AG04450 (cell line): ENCODE measurements around the gene SLC24A3. TPM values are rescaled to one million over a fixed set of nuclear protein-coding genes. Genes with fewer than 3 reads are reported as not detected.
A peak's percentile ranks its signal among the peaks of the same experiment; 100 is the strongest.

Experiments
- CTCF ChIA-PET: fragments of 300-600, 350-600 bp; formaldehyde crosslinking; extraction: SDS; loops from one replicate; lab custom pipeline; 2022; ENCODE audit warnings: antibody characterized with exemption, inconsistent platforms; lab: Charles Lee
- POLR2A ChIA-PET: fragments of 350-600 bp; formaldehyde crosslinking; extraction: SDS; loops from one replicate; lab custom pipeline; 2021; ENCODE audit warnings: antibody characterized with exemption, inconsistent platforms; lab: Yijun Ruan, JAX
- DNase-seq: peaks from one replicate; pipeline ENCODE4 v3.0.0-alpha.2; 2011; ENCODE audit warnings: low read depth, low spot score
- H3K27ac ChIP-seq: one replicate; pipeline ENCODE4 v1.5.1; 2012; ENCODE audit warnings: low read depth, low read length, control low read depth
- H3K27me3 ChIP-seq: one replicate; pipeline ENCODE4 v1.6.0; 2012; ENCODE audit warnings: low read length; ENCODE audit not compliant: control insufficient read depth, insufficient read depth
- H3K4me3 ChIP-seq: 2 replicates; pipeline ENCODE4 v1.5.1; 2011; ENCODE audit warnings: mild to moderate bottlenecking, low read depth, low read length, control low read depth
- H3K9me3 ChIP-seq: 2 replicates; pipeline ENCODE4 v1.5.1; 2012; ENCODE audit warnings: low read length; ENCODE audit not compliant: control insufficient read depth, insufficient read depth
- CTCF ChIP-seq: IDR thresholded peaks from 2 replicates; pipeline ENCODE4 v1.5.1; 2011; ENCODE audit warnings: low read depth, low read length, control low read depth, inconsistent platforms
- polyA plus RNA-seq: library from polyadenylated mRNA; depleted of rRNA; stranded (reverse); fragments of >200 nt; gene quantifications from 2 replicates; pipeline ENCODE4 v1.2.3, GENCODE V29; 2011

Gene SLC24A3
- polyA plus RNA-seq, 1 experiment, result not detected

DNA sequence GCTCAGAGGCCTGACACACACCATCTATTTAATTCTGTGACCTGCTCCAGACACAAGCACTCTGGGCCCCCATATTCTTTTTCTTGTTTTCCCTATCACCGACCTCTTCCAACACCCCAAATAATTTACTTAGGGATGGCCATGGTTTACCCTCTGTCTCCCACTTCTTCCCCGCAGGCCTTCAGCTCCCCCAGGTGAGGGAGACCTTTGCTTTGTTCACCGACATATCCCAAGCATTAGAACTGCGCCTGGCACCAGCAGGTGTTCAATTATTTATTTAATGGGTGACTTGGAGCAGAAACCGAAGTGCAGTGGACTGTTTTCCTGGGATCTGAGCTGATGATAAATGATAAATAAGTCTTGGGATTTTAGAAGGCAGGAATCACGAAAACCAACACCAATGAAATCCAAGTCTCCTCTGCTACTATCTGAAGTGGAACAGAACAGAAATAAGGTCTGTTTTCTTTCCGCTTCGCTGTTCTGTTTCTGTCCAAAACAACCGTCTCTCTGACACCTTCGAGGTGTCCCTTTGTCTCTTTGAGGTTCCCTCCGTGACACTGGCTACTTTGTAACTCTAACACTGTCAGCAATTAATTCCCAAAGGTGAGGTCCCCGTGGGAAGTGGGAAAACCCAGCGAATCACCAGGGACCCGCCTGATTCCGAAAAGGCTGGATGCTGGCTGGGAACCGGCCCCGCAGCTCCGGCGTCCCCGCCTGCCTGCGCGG lies 544.5 kb downstream of the SLC24A3 start:
- CTCF ChIA-PET, result interaction anchor here (1.1 kb wide), 1 partner anchor 64 kb away, joined by 3 read pairs; no protein-coding TSS in a partner anchor
- POLR2A ChIA-PET, result interaction anchor here (0.6 to 1.2 kb wide), 3 partner anchors 16 to 281 kb away, joined by 3 to 5 read pairs (median 4); no protein-coding TSS in a partner anchor
- no peaks in the 10 kb centered on the region for H3K27me3 ChIP-seq
- TF ChIP-seq CTCF, result no peak
- H3K4me3 ChIP-seq, result peak overlapping the region; percentile 86
- DNase-seq, result no peak
- H3K27ac ChIP-seq, result peak overlapping the region; percentile 78
- peaks cover 3% of the 10 kb centered on the region; the same call in 1 of the 2 replicates for H3K9me3 ChIP-seq

- peak overlapping the region; percentile 86 for H3K4me3 ChIP-seq
- peak; percentile 79 for DNase-seq
- no peak for TF ChIP-seq CTCF
- ChIA-PET CTCF (interaction anchor here (1.1 kb wide), 1 partner anchor 64 kb away, joined by 3 read pairs; no protein-coding TSS in a partner anchor), POLR2A (interaction anchor here (0.6 to 1.2 kb wide), 9 partner anchors 15 to 1193 kb away, joined by 3 to 5 read pairs (median 3); no protein-coding TSS in a partner anchor)
- H3K9me3 ChIP-seq, result peaks cover 3% of the 10 kb centered on the region; the same call in 1 of the 2 replicates
- H3K27me3 ChIP-seq, result no peaks in the 10 kb centered on the region
- H3K27ac ChIP-seq, result peak overlapping the region; percentile 78
Measured at GRCh38 chr20:19757487-19758132, 545.2 kb downstream of the SLC24A3 start.

GRCh38 chr20:19758133-19758500 lies 545.7 kb downstream of the SLC24A3 start, which contains the start of gene RIN2:
Gene RIN2 (plus strand): TSS chr20:19758258. CDS start chr20:19889602, 131,344 bp downstream.
- DNase-seq, result no peak
- CTCF ChIA-PET, result interaction anchor here (1.1 kb wide), 1 partner anchor 65 kb away, joined by 3 read pairs; no protein-coding TSS in a partner anchor
- POLR2A ChIA-PET, result interaction anchor here (0.6 to 1.2 kb wide), 8 partner anchors 15 to 1193 kb away, joined by 3 to 5 read pairs (median 4); no protein-coding TSS in a partner anchor

DNA sequence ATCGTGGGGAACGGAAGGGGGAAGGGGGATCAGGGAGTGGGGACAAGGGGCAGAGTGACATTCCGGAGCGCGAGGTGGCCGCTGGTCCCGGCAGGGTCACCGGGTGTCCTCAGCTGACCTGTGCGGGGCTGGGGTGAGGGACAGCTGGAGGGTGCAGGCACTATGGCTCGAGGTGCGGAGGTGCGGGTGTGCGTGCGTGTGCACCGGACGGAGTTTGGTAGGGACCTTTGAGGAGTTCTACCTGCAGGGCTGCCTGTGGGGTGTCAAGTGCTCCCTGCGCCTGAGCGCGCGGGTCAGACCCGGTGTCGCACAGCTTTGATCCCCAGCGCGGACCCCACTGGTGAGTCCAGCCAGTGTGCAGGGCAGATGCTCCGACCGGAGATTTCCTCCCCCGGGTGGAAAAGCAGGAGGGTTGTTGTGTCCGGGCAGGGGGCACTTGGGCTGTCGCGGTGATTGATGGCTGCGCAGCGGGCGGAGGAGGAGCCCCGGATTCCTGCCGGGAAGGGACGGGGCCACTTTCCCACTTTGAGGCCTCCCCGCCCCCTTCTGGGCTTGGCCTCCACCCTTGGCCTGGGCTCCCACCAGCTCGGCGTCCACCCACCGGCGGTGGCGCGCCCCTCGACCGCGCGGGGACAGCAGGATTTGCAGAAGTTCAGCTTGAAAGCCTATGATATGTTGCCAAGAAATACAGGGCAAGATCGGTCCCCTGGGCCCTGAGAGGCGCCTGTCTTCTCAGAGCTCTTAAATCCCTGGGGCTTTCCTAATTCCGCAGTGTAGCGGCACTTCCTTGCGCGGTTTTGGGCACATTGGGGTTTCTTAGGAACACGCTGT lies 546.3 kb downstream of the SLC24A3 start:
- H3K9me3 ChIP-seq, result peaks cover 3% of the 10 kb centered on the region; the same call in 1 of the 2 replicates
- no peak for TF ChIP-seq CTCF
- peak overlapping the region; percentile 86 for H3K4me3 ChIP-seq
- H3K27me3 ChIP-seq, result no peaks in the 10 kb centered on the region
- peak overlapping the region; percentile 21 for H3K27ac ChIP-seq
- POLR2A ChIA-PET, result interaction anchor here (0.6 kb wide), 2 partner anchors 244 to 1194 kb away, joined by 3 read pairs; no protein-coding TSS in a partner anchor
- DNase-seq, result no peak
- CTCF ChIA-PET, result interaction anchor here (1.1 kb wide), 1 partner anchor 66 kb away, joined by 3 read pairs; no protein-coding TSS in a partner anchor

More at GRCh38 chr20:19758133-19758500, 545.7 kb downstream of the SLC24A3 start, which contains the start of gene RIN2:
- peaks cover 3% of the 10 kb centered on the region; the same call in 1 of the 2 replicates for H3K9me3 ChIP-seq
- H3K27ac ChIP-seq, result peak within 1 kb of the TSS; percentile 78
- H3K4me3 ChIP-seq, result peak within 1 kb of the TSS; percentile 86
- TF ChIP-seq CTCF, result no peak
- no peaks in the 10 kb centered on the region for H3K27me3 ChIP-seq
